ENCODE measurements around the gene SSH2. TPM values are rescaled to one million over a fixed set of nuclear protein-coding genes. Genes with fewer than 3 reads are reported as not detected.
A peak's percentile ranks its signal among the peaks of the same experiment; 100 is the strongest.

The SSH2 gene
- total and polyA plus RNA-seq, 9 donors, result 14.7 to 27.4 (median 20.6) TPM

GRCh38 chr17:29612404-29613280 is 317.4 kb downstream of the SSH2 start:
- DNase-seq, result no peak
- H3K4me3 ChIP-seq (ENCODE audit: low read length), result no peak overlapping the region
- peaks cover 51% of the 10 kb centered on the region for H3K4me1 ChIP-seq (ENCODE audit: control insufficient read depth, insufficient read depth, low read length)
- peaks cover 32% of the 10 kb centered on the region for H3K27me3 ChIP-seq (ENCODE audit: control insufficient read depth, insufficient read depth, low read length)
- no peak overlapping the region for H3K27ac ChIP-seq (ENCODE audit: low read length)
- 27% methylated on average over 80 of the region's 85 CpGs for WGBS (ENCODE audit: insufficient coverage)
- H3K9me3 ChIP-seq (replicated peaks; ENCODE audit: control insufficient read depth, low read depth, low read length), result no peaks in the 10 kb centered on the region
- peaks cover 9% of the 10 kb centered on the region for H3K36me3 ChIP-seq (ENCODE audit: control insufficient read depth, insufficient read depth, low read length)

GRCh38 chr17:29612094-29612403 is 318.0 kb downstream of the SSH2 start:
- H3K4me3 ChIP-seq (ENCODE audit: low read length), result no peak overlapping the region
- 80% methylated on average over 2 of the region's 12 CpGs for WGBS (ENCODE audit: insufficient coverage)
- no peak overlapping the region for H3K27ac ChIP-seq (ENCODE audit: low read length)

DNA sequence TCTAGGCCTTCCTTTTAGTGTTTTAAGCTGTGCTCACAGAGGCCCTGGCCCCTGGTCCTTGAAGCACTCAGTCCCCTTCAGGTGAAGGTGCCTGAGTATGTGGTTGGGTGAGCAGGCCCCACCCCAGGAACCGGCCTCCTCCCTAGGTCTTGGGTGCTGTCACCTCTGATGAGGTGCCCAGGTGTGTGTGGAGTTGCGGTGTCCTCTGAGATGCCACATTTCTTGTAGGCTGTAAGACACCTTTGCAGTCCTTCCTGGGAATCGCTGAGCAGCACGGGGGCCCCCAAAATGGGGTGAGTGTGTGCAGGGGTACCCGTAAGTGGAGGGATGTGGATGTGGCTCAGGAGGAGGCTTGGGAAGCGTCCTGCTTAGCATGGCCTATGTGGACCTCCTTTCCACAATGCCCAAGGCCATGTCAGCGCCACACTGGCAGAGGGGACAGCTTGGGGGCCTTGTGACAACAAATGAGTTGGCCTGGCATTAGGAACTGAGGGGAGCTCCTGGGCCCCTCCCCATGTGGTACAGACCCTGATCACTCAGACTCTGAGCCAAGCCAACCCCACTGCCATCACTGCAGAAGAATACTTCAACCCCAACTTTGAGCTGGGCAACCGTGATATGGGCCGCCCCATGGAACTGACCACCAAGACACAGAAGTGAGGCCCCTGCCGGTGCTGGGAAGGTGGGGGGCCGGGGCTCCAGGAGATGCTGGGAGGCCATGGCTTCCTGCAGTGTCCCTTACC is 318.5 kb downstream of the SSH2 start:
- peaks cover 21% of the 10 kb centered on the region for H3K27me3 ChIP-seq (ENCODE audit: control insufficient read depth, insufficient read depth, low read length)
- H3K36me3 ChIP-seq (ENCODE audit: control insufficient read depth, insufficient read depth, low read length), result peaks cover 13% of the 10 kb centered on the region
- DNase-seq, result no peak
- H3K4me1 ChIP-seq (ENCODE audit: control insufficient read depth, insufficient read depth, low read length), result peaks cover 40% of the 10 kb centered on the region
- H3K27ac ChIP-seq (ENCODE audit: low read length), result no peak overlapping the region
- H3K9me3 ChIP-seq (replicated peaks; ENCODE audit: control insufficient read depth, low read depth, low read length), result no peaks in the 10 kb centered on the region
- 92% methylated on average over 4 of the region's 11 CpGs for WGBS (ENCODE audit: insufficient coverage)
- H3K4me3 ChIP-seq (ENCODE audit: low read length), result no peak overlapping the region

More at GRCh38 chr17:29612094-29612403, 318.0 kb downstream of the SSH2 start:
- Histone ChIP-seq H3K9me3 (replicated peaks; ENCODE audit: control insufficient read depth, low read depth, low read length) (no peaks in the 10 kb centered on the region), H3K27me3 (ENCODE audit: control insufficient read depth, insufficient read depth, low read length) (peaks cover 26% of the 10 kb centered on the region), H3K36me3 (ENCODE audit: control insufficient read depth, insufficient read depth, low read length) (peaks cover 13% of the 10 kb centered on the region), H3K4me1 (ENCODE audit: control insufficient read depth, insufficient read depth, low read length) (peaks cover 45% of the 10 kb centered on the region)
- DNase-seq, result no peak

DNA sequence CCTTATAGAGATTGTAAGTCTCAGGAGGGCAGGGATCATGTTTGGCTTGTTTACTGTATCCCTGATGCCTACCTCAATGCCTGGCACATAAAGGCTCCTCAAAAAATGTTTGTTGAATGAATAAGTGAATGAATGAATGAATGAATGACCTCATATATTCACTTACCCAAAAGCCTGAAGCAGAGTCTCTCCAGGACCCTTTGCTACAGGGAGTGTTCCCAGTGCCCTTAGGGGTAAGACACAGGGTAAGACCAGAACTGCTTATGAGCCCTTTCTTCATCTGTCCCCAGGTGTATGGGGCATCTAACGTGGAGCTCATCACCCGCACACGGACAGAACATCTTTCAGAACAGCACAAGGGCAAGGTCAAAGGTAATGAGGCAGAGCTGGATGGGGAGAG is 319.6 kb downstream of the SSH2 start:
- Histone ChIP-seq H3K27ac (ENCODE audit: low read length) (no peak overlapping the region), H3K9me3 (replicated peaks; ENCODE audit: control insufficient read depth, low read depth, low read length) (no peaks in the 10 kb centered on the region), H3K36me3 (ENCODE audit: control insufficient read depth, insufficient read depth, low read length) (peaks cover 13% of the 10 kb centered on the region), H3K4me3 (ENCODE audit: low read length) (no peak overlapping the region), H3K4me1 (ENCODE audit: control insufficient read depth, insufficient read depth, low read length) (peaks cover 30% of the 10 kb centered on the region), H3K27me3 (ENCODE audit: control insufficient read depth, insufficient read depth, low read length) (peaks cover 11% of the 10 kb centered on the region)
- DNase-seq, result no peak
- 100% methylated on average over 1 of the region's 3 CpGs for WGBS (ENCODE audit: insufficient coverage)

- H3K9me3 ChIP-seq (replicated peaks; ENCODE audit: control insufficient read depth, low read depth, low read length), result no peaks in the 10 kb centered on the region
- no peak for DNase-seq
- H3K4me1 ChIP-seq (ENCODE audit: control insufficient read depth, insufficient read depth, low read length), result peaks cover 16% of the 10 kb centered on the region
- H3K27me3 ChIP-seq (ENCODE audit: control insufficient read depth, insufficient read depth, low read length), result peaks cover 5% of the 10 kb centered on the region
- no peak overlapping the region for H3K4me3 ChIP-seq (ENCODE audit: low read length)
- WGBS (ENCODE audit: insufficient coverage), result 77% methylated on average over 14 of the region's 15 CpGs
- no peak overlapping the region for H3K27ac ChIP-seq (ENCODE audit: low read length)
- H3K36me3 ChIP-seq (ENCODE audit: control insufficient read depth, insufficient read depth, low read length), result peaks cover 13% of the 10 kb centered on the region
Measured at GRCh38 chr17:29608986-29609385, 321.0 kb downstream of the SSH2 start.

- Histone ChIP-seq H3K36me3 (ENCODE audit: control insufficient read depth, insufficient read depth, low read length) (peaks cover 13% of the 10 kb centered on the region), H3K9me3 (replicated peaks; ENCODE audit: control insufficient read depth, low read depth, low read length) (no peaks in the 10 kb centered on the region), H3K4me1 (ENCODE audit: control insufficient read depth, insufficient read depth, low read length) (peaks cover 7% of the 10 kb centered on the region), H3K4me3 (ENCODE audit: low read length) (no peak overlapping the region), H3K27ac (ENCODE audit: low read length) (no peak overlapping the region), H3K27me3 (ENCODE audit: control insufficient read depth, insufficient read depth, low read length) (peaks cover 1% of the 10 kb centered on the region)
- DNase-seq, result no peak
- 89% methylated on average over 23 of the region's 29 CpGs for WGBS (ENCODE audit: insufficient coverage)
Measured at GRCh38 chr17:29607557-29608195, 322.4 kb downstream of the SSH2 start.

GRCh38 chr17:29603109-29603674 is 326.8 kb downstream of the SSH2 start:
- DNase-seq, result peak; percentile 92
- H3K4me3 ChIP-seq (ENCODE audit: low read length), result no peak overlapping the region
- peak overlapping the region; percentile 21 for H3K27ac ChIP-seq (ENCODE audit: low read length)
- 60% methylated on average over 1 of the region's 6 CpGs for WGBS (ENCODE audit: insufficient coverage)
- no peaks in the 10 kb centered on the region for H3K9me3 ChIP-seq (replicated peaks; ENCODE audit: control insufficient read depth, low read depth, low read length)
- H3K4me1 ChIP-seq (ENCODE audit: control insufficient read depth, insufficient read depth, low read length), result no peaks in the 10 kb centered on the region
- H3K36me3 ChIP-seq (ENCODE audit: control insufficient read depth, insufficient read depth, low read length), result peaks cover 5% of the 10 kb centered on the region
- H3K27me3 ChIP-seq (ENCODE audit: control insufficient read depth, insufficient read depth, low read length), result no peaks in the 10 kb centered on the region

GRCh38 chr17:29597361-29598172 is 332.5 kb downstream of the SSH2 start:
- peaks cover 44% of the 10 kb centered on the region for H3K4me1 ChIP-seq (ENCODE audit: control insufficient read depth, insufficient read depth, low read length)
- DNase-seq, result no peak
- no peaks in the 10 kb centered on the region for H3K36me3 ChIP-seq (ENCODE audit: control insufficient read depth, insufficient read depth, low read length)
- H3K27ac ChIP-seq (ENCODE audit: low read length), result no peak overlapping the region
- H3K27me3 ChIP-seq (ENCODE audit: control insufficient read depth, insufficient read depth, low read length), result peaks cover 8% of the 10 kb centered on the region
- WGBS (ENCODE audit: insufficient coverage), result 30% methylated on average over 8 of the region's 13 CpGs
- no peaks in the 10 kb centered on the region for H3K9me3 ChIP-seq (replicated peaks; ENCODE audit: control insufficient read depth, low read depth, low read length)
- no peak overlapping the region for H3K4me3 ChIP-seq (ENCODE audit: low read length)

GRCh38 chr17:29596811-29597210 is 333.2 kb downstream of the SSH2 start:
- Histone ChIP-seq H3K27ac (ENCODE audit: low read length) (no peak overlapping the region), H3K9me3 (replicated peaks; ENCODE audit: control insufficient read depth, low read depth, low read length) (no peaks in the 10 kb centered on the region), H3K36me3 (ENCODE audit: control insufficient read depth, insufficient read depth, low read length) (no peaks in the 10 kb centered on the region), H3K4me3 (ENCODE audit: low read length) (no peak overlapping the region), H3K27me3 (ENCODE audit: control insufficient read depth, insufficient read depth, low read length) (peaks cover 8% of the 10 kb centered on the region), H3K4me1 (ENCODE audit: control insufficient read depth, insufficient read depth, low read length) (peaks cover 51% of the 10 kb centered on the region)
- DNase-seq, result no peak
- 60% methylated on average over 1 of the region's 9 CpGs for WGBS (ENCODE audit: insufficient coverage)

Data from muscle of leg (tissue), 11 donors.